HG03045 (cell line): Measurements from ENCODE around the gene CCNK.
A peak's percentile ranks its signal among the peaks of the same experiment; 100 is the strongest.

Experiments
- ATAC-seq: cut with Tn5 transposase; IDR thresholded peaks from one replicate; pipeline ENCODE4 v1.9.1; 2021; ENCODE audit warnings: mild to moderate bottlenecking, moderate library complexity; ENCODE audit not compliant: unreplicated experiment

Gene CCNK

DNA sequence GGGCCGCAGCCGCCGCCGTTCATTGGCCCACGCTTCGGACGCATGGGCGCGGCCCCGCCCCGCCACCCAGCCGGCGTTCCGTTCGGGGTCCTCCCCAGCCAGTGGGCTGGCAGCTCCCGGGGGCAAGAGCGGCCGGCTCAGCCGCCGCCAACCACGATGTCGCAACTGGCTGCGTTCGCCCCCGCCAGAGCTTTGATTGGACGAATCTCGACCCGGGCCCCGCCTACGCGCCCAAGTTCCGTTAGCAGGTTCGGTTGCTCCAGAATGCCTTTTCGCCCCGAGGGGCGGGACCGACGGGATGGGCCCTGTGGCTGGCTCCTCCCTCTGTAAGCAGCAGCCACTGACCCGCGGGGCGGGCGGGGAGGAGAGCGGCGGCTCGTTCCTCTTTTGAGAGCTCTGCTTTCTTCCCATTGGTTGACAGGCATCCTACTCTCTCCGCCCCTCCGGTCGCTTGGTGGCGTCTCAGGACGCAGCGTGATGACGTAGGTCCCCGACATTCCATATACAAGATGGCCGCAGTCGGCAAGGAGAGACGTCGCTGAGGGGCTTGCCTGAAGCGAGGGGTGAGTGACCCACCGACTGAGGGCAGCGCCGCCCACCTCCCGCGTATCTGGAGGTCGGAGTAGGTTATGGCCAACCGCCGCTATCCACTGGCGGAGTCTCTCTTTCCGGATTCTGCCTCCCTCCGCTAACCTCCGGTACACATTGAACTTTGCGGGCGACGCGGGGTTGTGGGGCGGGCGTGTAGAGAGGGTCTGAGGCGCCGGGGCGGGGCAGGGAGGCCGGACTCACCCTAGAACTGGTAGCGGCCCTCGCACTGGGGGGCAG, at the start of gene CCNK:
Gene CCNK, plus strand, starts transcription at position 493 of the 828 bp plus-strand sequence. CDS start 11,269 bp downstream, outside the sequence.
- peak; percentile 88 for ATAC-seq

DNA sequence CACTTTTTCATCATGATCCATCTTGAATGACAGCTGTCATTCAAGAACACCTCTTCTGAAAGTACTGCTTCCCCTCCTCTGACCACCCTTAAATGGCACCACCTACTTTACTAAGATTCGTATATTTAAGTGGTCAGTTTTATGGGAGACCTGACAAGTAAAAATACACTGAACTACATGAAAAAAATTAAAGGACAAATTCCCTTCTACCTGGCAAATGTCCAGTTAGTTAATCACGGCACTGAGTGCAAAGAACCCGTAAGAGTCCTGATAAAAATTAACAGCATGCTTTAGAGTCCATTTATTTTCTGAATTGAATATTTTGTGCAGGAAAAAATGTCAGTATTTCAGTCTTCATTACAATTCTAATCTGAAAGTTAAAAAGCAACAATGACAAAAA, 49.2 kb upstream of the CCNK start:
- ATAC-seq: no peak

DNA sequence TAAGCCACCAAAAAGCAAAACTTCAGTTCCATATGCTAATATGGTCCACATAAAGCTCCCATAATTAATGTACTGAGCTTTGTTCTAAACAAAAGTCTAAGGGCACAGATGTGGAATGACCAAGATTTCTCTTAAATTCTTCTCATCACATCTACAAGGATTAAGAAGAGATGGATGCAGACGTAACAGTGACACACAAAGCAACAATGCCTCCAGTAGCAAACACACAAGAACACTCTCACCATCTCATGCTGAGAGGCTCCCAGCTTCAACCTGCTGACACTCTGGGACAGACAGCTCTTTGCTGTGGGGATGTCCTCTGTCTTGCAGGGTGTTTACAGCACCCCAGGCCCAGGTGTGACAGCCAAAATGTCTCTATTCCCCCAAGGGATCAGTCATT, 48.7 kb upstream of the CCNK start:
- no peak for ATAC-seq

DNA sequence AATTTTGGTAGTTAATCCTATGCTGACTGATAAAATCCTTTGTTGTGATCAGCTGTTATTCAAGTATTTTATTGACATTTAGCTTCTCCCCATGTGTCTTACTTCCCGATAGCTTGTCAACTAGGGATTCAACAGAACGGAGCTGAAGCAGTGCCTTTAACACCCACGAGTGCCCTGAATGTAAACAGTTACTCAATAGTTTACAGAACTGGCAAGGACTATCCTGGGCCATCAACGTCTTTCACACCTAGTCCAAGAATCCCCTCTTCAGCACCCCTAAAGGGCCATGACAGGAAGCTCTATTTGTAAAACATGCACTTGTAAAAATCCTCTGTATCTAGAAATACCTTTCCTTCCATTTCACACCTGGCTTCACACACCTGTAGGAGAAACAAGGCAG, 45.9 kb upstream of the CCNK start:
- no peak for ATAC-seq

DNA sequence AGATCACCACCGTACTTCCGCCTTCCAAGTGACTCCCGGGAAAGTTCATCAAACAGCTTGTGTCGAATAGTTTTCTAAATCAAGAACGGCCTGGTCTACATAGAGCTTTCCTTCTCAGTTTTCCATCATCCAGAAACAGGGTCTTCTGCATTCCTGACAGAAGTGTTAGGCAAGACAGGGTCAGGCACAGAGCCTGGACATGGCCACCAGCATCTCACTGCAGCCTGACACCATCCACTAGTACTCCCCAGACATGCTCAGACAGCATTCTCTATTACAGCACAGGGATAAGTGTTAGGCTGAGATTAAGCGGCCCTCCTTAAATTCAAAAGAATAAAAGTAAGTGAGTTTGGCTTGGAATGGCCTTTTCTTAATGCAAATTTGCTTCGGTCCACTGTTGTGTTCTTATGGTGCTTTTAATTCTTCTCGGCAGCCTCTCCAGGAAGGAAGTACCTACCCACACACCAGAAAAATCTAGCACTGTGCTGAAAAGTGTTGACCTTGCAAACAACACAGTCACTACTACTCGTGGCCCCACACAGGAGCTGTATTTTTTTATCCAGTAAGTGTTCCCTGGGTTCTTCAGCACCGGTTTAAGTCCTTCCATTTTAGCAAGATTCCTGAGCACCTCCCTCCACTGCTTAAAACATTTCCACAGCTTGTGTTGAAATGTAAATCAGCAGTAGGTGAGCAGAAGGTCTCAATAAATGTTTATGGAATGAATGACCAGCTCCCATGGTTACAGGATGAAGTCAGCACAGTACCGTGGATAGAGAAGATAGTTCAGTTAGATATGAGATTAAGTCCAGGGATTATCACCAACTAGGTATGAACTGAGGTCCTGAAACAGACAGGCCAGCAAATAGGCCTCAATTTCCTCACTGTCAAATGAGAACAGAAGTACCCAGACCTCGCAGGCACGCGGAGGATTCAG, 44.7 kb upstream of the CCNK start:
- ATAC-seq: no peak

DNA sequence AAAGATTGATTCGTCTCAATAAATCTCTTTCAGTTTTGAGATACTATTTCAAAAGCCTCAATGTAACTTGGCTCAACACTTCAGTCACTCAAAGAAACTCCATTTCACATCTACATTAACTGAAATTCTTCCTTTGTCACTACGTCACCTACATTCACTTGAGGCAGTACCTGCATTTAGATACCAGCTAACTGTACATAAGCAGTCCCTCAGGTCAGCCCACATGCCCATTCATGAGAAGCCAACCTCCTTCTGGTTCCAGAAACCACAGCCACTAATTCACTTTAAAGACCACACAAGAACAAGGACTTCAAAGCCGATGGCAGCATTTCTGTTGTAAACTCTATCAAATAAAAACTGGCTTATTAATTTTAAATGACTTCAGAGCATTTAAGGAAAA, 43.5 kb upstream of the CCNK start:
- no peak for ATAC-seq

DNA sequence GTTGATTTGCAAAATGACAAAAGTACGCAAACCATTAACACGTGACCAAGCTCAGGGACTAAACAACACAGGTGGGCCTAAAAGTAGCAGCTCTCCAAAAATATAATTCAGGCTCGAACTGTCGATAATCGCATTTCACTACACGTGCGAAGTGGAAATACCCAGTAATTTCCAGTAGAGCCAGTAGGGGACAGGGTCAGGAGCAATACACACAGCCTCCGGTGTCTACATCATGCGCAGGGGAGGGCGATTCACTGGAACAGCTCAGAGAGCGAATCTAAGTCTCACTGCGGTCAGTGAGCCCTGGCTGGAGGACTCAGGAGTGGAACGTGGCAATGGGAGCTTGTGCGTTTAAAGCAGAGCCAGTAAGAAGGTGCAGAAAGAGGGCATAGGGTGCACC, 40.9 kb upstream of the CCNK start:
- no peak for ATAC-seq

DNA sequence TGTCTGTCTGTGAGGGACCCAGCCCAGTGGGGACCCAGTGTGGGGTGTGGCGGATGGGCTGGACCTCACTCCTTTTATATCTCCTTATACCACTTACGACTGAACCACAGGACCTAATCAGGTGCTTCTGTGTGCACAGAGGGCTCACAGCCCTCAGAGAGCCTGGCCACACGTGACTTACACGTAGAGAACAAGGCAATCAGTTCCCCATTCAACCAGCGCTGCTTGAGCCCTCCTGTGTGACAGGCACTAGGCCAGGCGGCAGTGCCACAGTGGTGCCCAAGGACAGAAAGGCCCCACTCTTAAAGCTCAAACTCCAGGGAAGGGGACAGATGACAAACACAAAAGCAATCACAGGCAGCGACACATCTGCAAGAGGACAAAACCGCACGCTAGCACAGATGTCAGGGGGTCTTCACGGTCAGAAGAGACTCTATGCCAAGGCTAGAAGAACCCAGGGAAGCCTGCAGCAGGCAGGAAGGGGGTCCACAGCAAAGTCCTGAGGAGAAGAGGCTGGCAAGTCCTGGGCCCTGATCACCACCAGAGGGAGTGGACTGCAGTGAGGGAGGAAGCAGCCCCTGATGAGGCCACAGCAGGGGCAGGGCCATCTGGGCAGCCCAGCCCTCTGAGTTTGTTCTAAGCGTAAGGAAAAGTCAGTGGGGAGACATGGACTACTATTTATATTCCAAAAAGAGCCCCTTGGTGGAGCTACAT, 39.9 kb upstream of the CCNK start:
- ATAC-seq: no peak

DNA sequence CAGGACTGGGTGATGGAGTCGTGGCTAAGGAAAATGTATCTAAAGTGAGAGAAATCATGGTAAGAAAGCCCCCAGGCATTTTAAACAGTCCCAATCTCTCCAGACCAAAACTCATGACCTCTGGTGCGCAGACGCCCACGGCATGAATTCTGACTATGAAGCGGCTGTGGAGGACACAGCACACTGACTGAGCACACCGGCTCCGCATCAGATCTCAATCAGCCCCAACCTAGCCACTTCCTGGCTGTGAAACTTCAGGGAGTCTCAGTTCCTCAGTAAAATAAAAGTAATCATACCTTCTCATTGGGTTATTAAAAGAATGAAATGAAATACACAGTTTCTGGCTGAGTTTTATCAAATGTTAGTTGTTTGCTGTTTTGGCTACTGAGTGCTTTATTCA, 39.3 kb upstream of the CCNK start:
- no peak for ATAC-seq

DNA sequence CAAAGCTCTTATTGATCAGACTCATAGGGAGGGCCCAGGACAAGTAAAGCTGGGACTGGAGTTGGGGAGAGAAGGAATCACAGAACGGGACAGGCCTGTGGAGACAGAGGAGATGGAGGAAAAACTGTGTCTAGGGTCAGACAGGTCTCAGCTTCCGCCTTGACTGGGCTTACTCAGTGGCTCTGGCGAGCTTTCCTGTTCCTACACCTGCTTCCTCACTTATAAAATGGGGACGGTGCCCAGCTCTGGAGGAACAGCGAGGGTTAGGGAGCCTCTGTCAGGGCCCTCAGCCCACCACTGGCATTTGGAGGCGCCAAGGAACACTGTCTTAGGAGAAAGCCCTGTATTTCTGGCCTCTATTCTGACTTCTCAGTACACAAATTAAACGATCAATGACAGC, 35.3 kb upstream of the CCNK start:
- no peak for ATAC-seq

DNA sequence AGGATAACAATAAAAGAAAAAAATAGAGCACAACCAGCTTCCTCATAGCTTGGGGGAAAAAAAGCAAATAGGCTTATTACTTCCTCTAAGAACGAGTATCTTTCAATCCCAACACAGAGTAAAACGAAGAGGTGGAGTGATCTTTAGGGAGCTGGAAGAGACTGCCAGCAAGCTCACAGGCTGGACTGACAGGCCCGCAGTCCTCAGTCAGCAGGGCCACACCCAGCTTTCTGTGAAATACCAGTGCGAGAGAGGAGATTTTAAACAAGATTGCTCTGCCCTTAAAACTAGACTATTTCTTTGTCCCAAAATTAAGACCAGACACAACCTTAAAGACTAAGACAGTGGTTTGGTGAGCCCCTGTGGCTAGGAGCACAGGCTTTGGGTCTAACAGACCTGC, 33.5 kb upstream of the CCNK start:
- no peak for ATAC-seq

DNA sequence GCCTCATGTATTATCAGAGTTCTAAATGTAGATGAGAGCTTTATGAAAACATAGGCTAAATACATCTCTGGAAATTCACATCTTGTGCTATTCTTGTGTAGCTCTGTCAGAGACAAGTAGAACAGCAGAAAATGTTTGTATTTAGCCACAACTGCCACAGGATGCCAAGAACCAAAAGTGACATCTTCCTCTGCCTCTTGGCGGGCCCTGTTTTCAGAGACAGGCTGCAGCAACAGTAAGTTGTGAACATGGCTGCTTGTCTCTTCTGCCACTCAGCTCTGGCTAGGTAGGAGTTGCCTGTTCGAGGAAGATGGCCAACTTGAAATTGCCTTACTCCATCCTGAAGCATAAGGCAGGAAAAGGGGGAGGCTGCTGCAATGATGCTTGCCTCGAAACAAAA, 30.9 kb upstream of the CCNK start:
- ATAC-seq: no peak

DNA sequence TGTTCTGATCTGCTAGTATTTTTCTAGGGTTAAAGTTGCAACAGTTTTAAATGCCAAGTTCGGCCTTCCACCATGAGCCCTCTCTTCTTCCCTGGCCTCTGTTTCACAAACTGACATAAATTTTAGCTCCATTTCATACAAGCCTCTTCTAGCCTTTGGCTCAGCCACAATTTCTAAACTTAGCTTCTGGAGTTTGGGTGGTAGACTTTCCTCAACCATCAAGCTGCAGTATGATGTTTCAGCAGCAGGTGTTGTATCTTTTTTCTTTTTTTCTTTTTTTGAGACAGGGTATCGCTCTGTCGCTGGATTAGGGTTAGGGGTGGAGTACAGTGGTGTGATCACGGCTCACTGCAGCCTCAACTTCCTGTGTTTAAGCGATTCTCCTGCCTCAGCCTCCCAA, 30.0 kb upstream of the CCNK start:
- ATAC-seq: no peak

DNA sequence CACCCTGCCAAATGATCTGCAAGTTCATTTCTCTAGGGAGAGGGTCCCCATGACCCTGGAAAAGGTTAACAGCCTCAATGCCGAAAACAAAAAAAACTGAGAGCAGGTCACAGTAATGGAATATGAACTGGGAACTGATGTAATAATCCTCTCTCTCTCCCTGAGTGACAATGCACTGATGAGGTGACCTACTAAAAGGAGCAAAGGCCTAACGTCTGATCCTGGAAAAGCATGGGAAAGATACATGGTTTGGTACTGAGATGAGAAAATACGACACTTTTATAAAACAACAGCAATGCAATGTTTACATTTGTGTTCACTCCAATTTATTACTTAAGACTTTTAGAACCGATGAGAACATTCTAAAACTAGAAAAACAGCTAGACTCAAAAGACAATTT, 28.2 kb upstream of the CCNK start:
- ATAC-seq: no peak

DNA sequence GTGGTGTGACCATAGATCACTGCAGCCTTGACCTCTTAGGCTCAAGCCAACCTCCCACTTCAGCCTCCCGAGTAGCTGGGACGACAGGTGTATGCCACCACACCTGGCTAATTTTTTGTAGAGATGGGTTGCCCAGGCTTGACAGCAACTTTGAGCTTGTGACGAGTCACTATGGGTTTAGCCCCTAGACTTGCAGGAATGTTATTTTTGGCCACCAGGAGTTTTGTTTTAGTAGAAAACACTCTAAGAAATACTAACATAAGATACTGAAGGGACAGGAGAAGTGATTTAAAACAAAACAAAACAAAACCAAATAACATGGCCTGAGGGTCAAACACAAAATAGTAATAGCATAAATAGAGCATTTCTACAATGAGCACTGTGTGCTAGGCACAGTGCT, 27.0 kb upstream of the CCNK start:
- no peak for ATAC-seq

DNA sequence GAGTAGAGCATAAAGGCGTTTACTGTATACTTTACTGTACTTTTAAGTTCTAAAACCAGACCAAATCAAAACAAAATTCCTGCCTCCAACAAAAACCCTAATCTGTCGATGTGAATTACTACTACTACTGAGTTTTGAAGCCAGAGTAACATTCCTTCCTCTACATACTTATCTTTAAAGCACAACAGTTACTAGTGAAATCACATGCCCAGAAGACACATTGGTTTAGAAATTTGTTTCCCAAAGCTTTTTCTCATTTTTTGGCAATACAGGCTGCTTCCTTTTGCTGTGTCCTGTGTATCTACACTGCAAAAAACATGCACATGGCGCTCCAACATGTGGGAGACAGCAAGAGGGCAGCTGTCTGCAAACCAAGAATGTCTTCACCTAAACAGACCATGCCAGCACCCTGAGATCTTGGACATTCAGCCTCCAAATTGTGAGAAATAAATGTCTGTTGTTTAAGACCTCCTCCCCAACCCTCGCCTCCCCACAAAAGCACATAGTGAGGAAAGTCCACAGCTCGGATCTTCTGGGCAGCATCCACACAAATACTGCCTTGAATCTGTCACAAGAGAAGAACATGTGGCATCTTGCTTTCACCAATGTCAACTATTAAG, 21.6 kb upstream of the CCNK start:
- no peak for ATAC-seq

DNA sequence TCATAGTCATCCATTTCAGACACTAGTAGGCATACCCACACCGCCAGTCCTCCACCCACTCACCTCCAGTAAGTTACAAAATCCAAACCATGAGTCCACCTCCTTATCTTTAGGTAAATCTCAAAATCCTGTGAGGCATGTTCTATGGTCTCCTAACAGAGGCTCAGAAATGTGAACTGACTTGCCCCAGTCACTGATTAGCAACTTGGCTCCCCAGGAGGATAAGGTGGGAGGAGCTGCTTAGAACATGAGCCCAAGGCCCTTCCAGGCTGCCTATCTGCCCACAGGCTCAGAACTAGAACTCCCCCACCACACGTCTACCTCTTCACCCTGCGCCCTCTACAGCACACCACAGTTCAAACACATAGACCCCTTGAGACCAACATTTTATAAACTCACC, 20.4 kb upstream of the CCNK start:
- no peak for ATAC-seq

DNA sequence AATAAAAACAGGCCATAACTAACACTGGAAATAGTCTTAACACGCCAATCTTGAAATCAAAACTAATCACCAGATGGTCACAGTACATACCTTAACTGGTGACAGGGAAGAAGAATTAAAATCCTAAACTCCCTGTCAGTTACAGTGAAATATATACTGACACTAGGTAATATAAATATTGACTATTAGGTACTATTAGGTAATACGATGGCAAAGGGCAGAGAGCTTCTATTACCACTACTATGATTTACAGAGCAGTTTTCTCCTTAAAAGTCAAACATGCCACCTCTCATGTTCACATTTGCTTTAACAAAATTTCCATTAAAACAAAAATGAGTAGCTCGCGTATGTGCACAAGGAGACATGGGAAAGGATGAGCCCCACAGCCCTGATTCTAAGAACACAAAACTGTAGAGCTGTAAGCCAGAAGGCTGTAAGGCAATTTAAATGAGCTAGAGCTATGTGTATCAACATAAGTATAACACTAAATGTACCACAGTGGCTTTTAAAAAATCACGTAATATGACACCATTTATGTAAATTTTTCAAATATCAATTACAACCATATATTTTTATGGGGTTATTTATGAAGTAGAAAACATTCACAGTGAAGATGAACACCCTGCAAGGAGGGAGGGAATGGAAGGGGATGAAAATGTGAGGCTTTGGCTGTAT, 19.7 kb upstream of the CCNK start:
- ATAC-seq: no peak

DNA sequence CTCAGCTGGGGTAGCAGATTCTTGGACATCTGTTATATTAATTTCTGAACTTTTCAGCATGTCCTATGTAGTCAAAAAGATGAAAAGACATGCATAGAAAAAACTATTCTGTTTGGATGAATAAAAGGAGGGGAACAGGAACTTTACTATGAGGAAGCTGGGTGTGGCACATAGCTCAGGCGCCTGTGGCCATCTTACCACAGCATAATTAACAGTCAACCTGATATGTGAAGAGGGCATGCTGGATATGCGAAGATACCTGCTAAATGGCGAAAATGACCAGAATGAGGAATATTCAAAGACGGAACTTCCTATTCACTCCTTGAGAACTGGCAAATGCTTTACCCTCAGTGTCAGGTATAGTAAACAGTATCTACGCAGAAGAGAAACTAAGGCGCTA, 19.0 kb upstream of the CCNK start:
- no peak for ATAC-seq

DNA sequence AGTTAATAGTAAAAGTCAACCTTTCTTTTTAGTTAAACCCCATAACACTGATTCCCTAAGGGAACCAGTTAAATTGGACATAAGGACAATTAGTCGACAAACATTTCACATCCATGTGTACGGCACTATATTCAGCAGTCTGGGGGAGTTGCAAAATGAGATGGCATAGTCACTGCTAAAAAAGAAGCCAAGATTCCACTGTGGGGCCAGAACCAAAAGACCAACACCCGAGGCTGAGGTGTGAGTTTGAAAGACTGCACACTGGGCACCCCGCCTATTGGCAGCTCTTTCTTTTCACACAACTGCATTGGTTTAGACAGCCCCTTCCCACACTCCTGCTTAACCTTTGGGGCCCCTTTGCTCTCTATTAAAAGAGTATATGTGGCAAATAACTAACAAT, 17.2 kb upstream of the CCNK start:
- no peak for ATAC-seq
